ENCODE measurements around the gene SERPINA1.
A peak's percentile ranks its signal among the peaks of the same experiment; 100 is the strongest.
"Not testable (repeated sequence)": the region's sequence is repeated elsewhere in the genome, so short reads cannot be mapped to it uniquely, and the experiment has no call there.

Gene SERPINA1

GRCh38 chr14:94368956-94369355, 19.4 kb downstream of the SERPINA1 start:
- no peak for DNase-seq

- no peak for DNase-seq
Observed at GRCh38 chr14:94368243-94368590, 20.2 kb downstream of the SERPINA1 start.

- DNase-seq: no peak
Observed at GRCh38 chr14:94367347-94368242, 20.8 kb downstream of the SERPINA1 start.

GRCh38 chr14:94366146-94366915, 22.1 kb downstream of the SERPINA1 start, which contains the start of gene SERPINA2:
TSS of gene SERPINA2 (minus strand) at chr14:94366698.
- no peak for DNase-seq

- DNase-seq: no peak
Observed at GRCh38 chr14:94365624-94366023, 22.8 kb downstream of the SERPINA1 start.

GRCh38 chr14:94364964-94365363, 23.4 kb downstream of the SERPINA1 start:
- DNase-seq: no peak

- DNase-seq: no peak
Observed at GRCh38 chr14:94364037-94364436, 24.4 kb downstream of the SERPINA1 start.

- no peak for DNase-seq
Observed at GRCh38 chr14:94363151-94363624, 25.2 kb downstream of the SERPINA1 start.

GRCh38 chr14:94362614-94363133, 25.7 kb downstream of the SERPINA1 start:
- no peak for DNase-seq

GRCh38 chr14:94361682-94362081, 26.7 kb downstream of the SERPINA1 start:
- DNase-seq: no peak

- DNase-seq: no peak
Observed at GRCh38 chr14:94360945-94361565, 27.3 kb downstream of the SERPINA1 start.

GRCh38 chr14:94357166-94357565, 31.2 kb downstream of the SERPINA1 start:
- no peak for DNase-seq

- no peak for DNase-seq
Observed at GRCh38 chr14:94356379-94357056, 31.9 kb downstream of the SERPINA1 start.

GRCh38 chr14:94355191-94355794, 33.1 kb downstream of the SERPINA1 start:
- no peak for DNase-seq

GRCh38 chr14:94354638-94355185, 33.7 kb downstream of the SERPINA1 start:
- DNase-seq: no peak

GRCh38 chr14:94354190-94354589, 34.2 kb downstream of the SERPINA1 start:
- not testable (repeated sequence) for DNase-seq

- DNase-seq: no peak
Observed at GRCh38 chr14:94349276-94349675, 39.1 kb downstream of the SERPINA1 start.

- DNase-seq: no peak
Observed at GRCh38 chr14:94348836-94349235, 39.6 kb downstream of the SERPINA1 start.

- DNase-seq: no peak
Observed at GRCh38 chr14:94346841-94347240, 41.6 kb downstream of the SERPINA1 start.

GRCh38 chr14:94346065-94346786, 42.2 kb downstream of the SERPINA1 start:
- DNase-seq: peak in 4 of 5 donors; percentile 25 to 57 (median 38)
